SK-N-SH (cell line): ENCODE data around the gene MLF2. TPM values are rescaled to one million over a fixed set of nuclear protein-coding genes. Genes with fewer than 3 reads are reported as not detected.

Experiments used
- CTCF ChIA-PET: fragments of 300-600, 350-600 bp; formaldehyde crosslinking; extraction: SDS; loops from one replicate; lab custom pipeline; 2021; lab: Yijun Ruan, JAX
- POLR2A ChIA-PET: fragments of 350-600 bp; sonication (Branson Sonifier 250); formaldehyde crosslinking; extraction: SDS; loops from one replicate; lab custom pipeline; 2020; ENCODE audit warnings: antibody characterized with exemption, inconsistent platforms; lab: Yijun Ruan, JAX
- DNase-seq: peaks from one replicate; pipeline ENCODE4 v3.0.0; 2012
- H2AFZ ChIP-seq: fragments of 200-600 bp; sonication (generic); 2 replicates; pipeline ENCODE4 v1.8.1; 2016; ENCODE audit warnings: antibody characterized with exemption, mild to moderate bottlenecking, low read depth
- H3F3A ChIP-seq: fragments of 200-600 bp; sonication (generic); replicated peaks from 2 replicates; pipeline ENCODE3; 2016; ENCODE audit warnings: antibody characterized with exemption, mild to moderate bottlenecking; ENCODE audit not compliant: insufficient read depth
- H3K27ac ChIP-seq, 2 experiments: fragments of 200-500 bp in 1 of 2; fragments of 200-600 bp in 1 of 2; sonication (Bioruptor generic) in 1 of 2; sonication (generic), shearing (Covaris generic) in 1 of 2; 2 replicates each; pipeline versions ENCODE4 v1.5.1 to v1.6.1; 2014 to 2016; ENCODE audit warnings: low read depth in 2 of 2, inconsistent platforms in 1 of 2, low read length in 1 of 2, mild to moderate bottlenecking in 1 of 2, mixed read lengths in 1 of 2
- H3K27me3 ChIP-seq: fragments of 200-600 bp; sonication (generic), shearing (Covaris generic); 2 replicates; pipeline ENCODE4 v1.6.1; 2016; ENCODE audit warnings: mixed run types; ENCODE audit not compliant: insufficient read depth
- H3K36me3 ChIP-seq, 2 experiments: fragments of 200-500 bp in 1 of 2; fragments of 200-600 bp in 1 of 2; sonication (Bioruptor generic) in 1 of 2; sonication (generic) in 1 of 2; replicated peaks in 1 of 2; 2 replicates each; pipeline versions ENCODE3 to v1.5.1; 2014 to 2016; ENCODE audit warnings: low read length in 1 of 2, mild to moderate bottlenecking in 1 of 2; ENCODE audit not compliant: insufficient read depth in 2 of 2, control insufficient read depth in 1 of 2
- H3K4me1 ChIP-seq, 2 experiments: fragments of 200-500 bp in 1 of 2; fragments of 200-600 bp in 1 of 2; sonication (Bioruptor generic) in 1 of 2; sonication (generic), shearing (Covaris generic) in 1 of 2; 2 replicates each; pipeline versions ENCODE4 v1.5.1 to v1.6.1; 2014 to 2016; ENCODE audit warnings: low read depth in 1 of 2, low read length in 1 of 2, mixed run types in 1 of 2; ENCODE audit not compliant: insufficient read depth in 2 of 2, control insufficient read depth in 1 of 2
- H3K4me2 ChIP-seq: fragments of 200-600 bp; sonication (generic), shearing (Covaris generic); 2 replicates; pipeline ENCODE4 v1.6.1; 2017; ENCODE audit warnings: mixed run types
- H3K4me3 ChIP-seq, 2 experiments: fragments of 200-500 bp in 1 of 2; fragments of 200-600 bp in 1 of 2; sonication (Bioruptor generic) in 1 of 2; sonication (generic), shearing (Covaris generic) in 1 of 2; 2 replicates each; pipeline versions ENCODE4 v1.5.1 to v1.8.1; 2014 to 2016; ENCODE audit warnings: low read depth in 2 of 2, inconsistent platforms in 1 of 2, low read length in 1 of 2, mild to moderate bottlenecking in 1 of 2, mixed read lengths in 1 of 2, moderate library complexity in 1 of 2
- H3K79me2 ChIP-seq: fragments of 200-600 bp; sonication (generic); 2 replicates; pipeline ENCODE4 v1.8.1; 2017; ENCODE audit warnings: mild to moderate bottlenecking; ENCODE audit not compliant: insufficient read depth
- H3K9ac ChIP-seq: fragments of 200-600 bp; sonication (generic); 2 replicates; pipeline ENCODE4 v1.6.1; 2017; ENCODE audit warnings: mixed run types
- H3K9me2 ChIP-seq: fragments of 200-600 bp; sonication (generic); 2 replicates; pipeline ENCODE4 v1.6.1; 2017; ENCODE audit warnings: mixed run types
- H3K9me3 ChIP-seq: fragments of 200-600 bp; sonication (generic); 2 replicates; pipeline ENCODE4 v1.6.1; 2017; ENCODE audit warnings: mixed run types, mild to moderate bottlenecking, moderate library complexity
- H4K20me1 ChIP-seq: fragments of 200-600 bp; sonication (generic); 2 replicates; pipeline ENCODE4 v1.6.1; 2017; ENCODE audit warnings: mild to moderate bottlenecking, mixed run types; ENCODE audit not compliant: insufficient read depth
- ELF1 ChIP-seq: IDR thresholded peaks from 2 replicates; pipeline ENCODE4 v1.4.0; 2012
- EP300 ChIP-seq, 2 experiments: IDR thresholded peaks; 2 replicates each; pipeline versions ENCODE4 v1.4.0 to v1.6.1; 2012; ENCODE audit warnings: borderline replicate concordance in 1 of 2, low read depth in 1 of 2, low read length in 1 of 2
- FOSL2 ChIP-seq: IDR thresholded peaks from 2 replicates; pipeline ENCODE4 v1.4.0; 2012; ENCODE audit warnings: low read depth, mild to moderate bottlenecking, moderate library complexity, borderline replicate concordance
- FOXM1 ChIP-seq: IDR thresholded peaks from 2 replicates; pipeline ENCODE4 v1.4.0; 2012; ENCODE audit warnings: low read depth, mild to moderate bottlenecking
- GATA2 ChIP-seq: sonication (generic); formaldehyde crosslinking; IDR thresholded peaks from 2 replicates; pipeline ENCODE4 v1.5.0; 2020; ENCODE audit warnings: mild to moderate bottlenecking, missing genetic modification reagents
- JUND ChIP-seq: IDR thresholded peaks from 2 replicates; pipeline ENCODE4 v1.4.0; 2012
- MXI1 ChIP-seq: IDR thresholded peaks from 2 replicates; pipeline ENCODE4 v1.6.1; 2012; ENCODE audit warnings: mild to moderate bottlenecking, low read depth, low read length, improper control_type of control experiment
- NFIC ChIP-seq: IDR thresholded peaks from 2 replicates; pipeline ENCODE4 v1.4.0; 2012; ENCODE audit warnings: borderline replicate concordance
- NRF1 ChIP-seq: IDR thresholded peaks from 2 replicates; pipeline ENCODE4 v1.6.1; 2012; ENCODE audit warnings: low read depth, mild to moderate bottlenecking, low read length
- POLR2AphosphoS5 ChIP-seq: IDR thresholded peaks from 2 replicates; pipeline ENCODE4 v1.6.1; 2012; ENCODE audit warnings: low read depth, low read length
- RAD21 ChIP-seq: IDR thresholded peaks from 2 replicates; pipeline ENCODE4 v1.6.1; 2012; ENCODE audit warnings: mild to moderate bottlenecking, low read length
- RCOR1 ChIP-seq: fragments of 150-350 bp; IDR thresholded peaks from 2 replicates; pipeline ENCODE4 v1.6.1; 2017; ENCODE audit warnings: antibody characterized with exemption, low read length
- RFX5 ChIP-seq: IDR thresholded peaks from 2 replicates; pipeline ENCODE4 v1.6.1; 2012; ENCODE audit warnings: mild to moderate bottlenecking, improper control_type of control experiment, low read length
- RXRA ChIP-seq: IDR thresholded peaks from 2 replicates; pipeline ENCODE4 v1.4.0; 2012; ENCODE audit warnings: low read depth, mild to moderate bottlenecking, borderline replicate concordance
- SIN3A ChIP-seq: IDR thresholded peaks from 2 replicates; pipeline ENCODE4 v1.6.1; 2012; ENCODE audit warnings: low read depth, mild to moderate bottlenecking, low read length, moderate library complexity, borderline replicate concordance
- SMC3 ChIP-seq: IDR thresholded peaks from 2 replicates; pipeline ENCODE4 v1.6.1; 2012; ENCODE audit warnings: low read depth, low read length, improper control_type of control experiment
- TAF1 ChIP-seq: IDR thresholded peaks from 2 replicates; pipeline ENCODE4 v1.6.1; 2012; ENCODE audit warnings: low read depth, mild to moderate bottlenecking, low read length, moderate library complexity, borderline replicate concordance
- YY1 ChIP-seq: IDR thresholded peaks from 2 replicates; pipeline ENCODE4 v1.4.0; 2012; ENCODE audit warnings: low read depth, mild to moderate bottlenecking
- WGBS: methylation state at CpG from one replicate; pipeline ENCODE4 v1.1.6; 2017; ENCODE audit warnings: low lambda C conversion rate; 5-methylcytosine and 5-hydroxymethylcytosine counted together
- polyA plus RNA-seq, 3 experiments: library from polyadenylated mRNA; depleted of rRNA; stranded (reverse); fragments of >200 nt; gene quantifications; 2 replicates each; pipeline ENCODE4 v1.2.3, GENCODE V29; 2012
- TF ChIP-seq, protein P1 (sequence below): fragments of 150-350 bp; IDR thresholded peaks from 2 replicates; pipeline ENCODE4 v1.6.1; 2017; ENCODE audit warnings: antibody characterized with exemption, low read length, low read depth, borderline replicate concordance
- TF ChIP-seq, protein P2 (sequence below): fragments of 150-350 bp; IDR thresholded peaks from 2 replicates; pipeline ENCODE4 v1.6.1; 2016; ENCODE audit warnings: mild to moderate bottlenecking, low read depth, low read length
- TF ChIP-seq, protein P3 (sequence below): fragments of 200-600 bp; sonication (generic); IDR thresholded peaks from 2 replicates; pipeline ENCODE4 v1.6.1; 2017; ENCODE audit warnings: antibody characterized with exemption, mild to moderate bottlenecking, moderate library complexity

The MLF2 gene
- polyA plus RNA-seq, 1 of the 3 experiments (the other 2 are of a cell fraction): 535 TPM

DNA sequence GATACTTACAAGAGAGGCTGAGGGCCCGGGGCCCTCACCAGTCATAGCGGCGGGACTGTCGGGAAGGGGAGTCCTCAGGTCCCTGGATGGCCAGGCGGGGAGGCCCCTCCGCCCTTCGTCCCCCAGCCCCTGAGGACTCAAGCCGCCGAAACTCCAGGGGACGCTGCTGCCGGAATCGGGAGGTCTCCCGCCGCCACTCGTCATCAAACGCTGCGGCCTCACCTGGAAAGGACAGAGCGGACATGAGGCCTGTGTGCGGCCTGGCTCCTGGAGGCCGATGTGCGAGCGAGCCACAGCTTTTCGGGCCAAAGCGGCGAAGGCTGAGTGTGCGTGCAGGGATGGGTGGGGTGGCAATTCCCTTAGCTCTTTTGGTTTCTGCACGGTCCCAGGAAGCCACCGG is 4.2 kb downstream of the MLF2 start:
- H3K36me3 ChIP-seq: peaks cover 43 to 52% of the 10 kb centered on the region in 2 experiments
- CTCF ChIA-PET: interaction anchor here (12.7 kb wide), 1 partner anchor 23 kb away, joined by 343 read pairs; the partner anchor contains the start of genes LAG3 and PTMS

DNA sequence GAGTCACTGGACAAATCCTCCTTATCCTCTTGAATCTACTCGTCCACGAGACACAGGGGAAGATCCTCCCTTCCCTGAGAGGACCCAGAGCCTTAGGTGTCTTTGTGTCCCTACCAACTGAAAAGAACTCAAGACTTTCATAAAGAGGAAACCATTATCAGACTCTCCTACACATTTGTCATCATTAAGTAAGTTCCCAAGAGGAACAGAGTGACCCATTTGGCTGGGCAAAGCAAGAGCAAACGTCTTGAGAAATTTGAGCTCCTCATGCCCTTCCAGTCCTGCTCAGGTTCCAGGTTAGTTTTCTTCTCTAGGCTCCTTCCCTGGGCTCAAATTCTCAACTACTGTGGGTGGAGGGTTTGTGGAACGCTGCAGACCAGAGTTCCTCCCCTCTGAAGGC is 5.7 kb downstream of the MLF2 start:
- 86% methylated on average over 4 of the region's 4 CpGs for WGBS
- Histone ChIP-seq H3K36me3 (peaks cover 43 to 52% of the 10 kb centered on the region in 2 experiments), H2AFZ (no peak overlapping the region), H3K4me1 (peaks cover 8 to 9% of the 10 kb centered on the region in 2 experiments), H3K4me2 (no peak overlapping the region), H3K27me3 (no peaks in the 10 kb centered on the region), H3K79me2 (peaks cover 27% of the 10 kb centered on the region), H4K20me1 (peaks cover 12% of the 10 kb centered on the region), H3K27ac (no peak overlapping the region), H3F3A (peaks cover 16% of the 10 kb centered on the region), H3K9ac (no peak overlapping the region), H3K4me3 (no peak overlapping the region), H3K9me3 (no peaks in the 10 kb centered on the region), H3K9me2 (no peaks in the 10 kb centered on the region)
- CTCF ChIA-PET: interaction anchor here (1.3 to 1.6 kb wide), 2 partner anchors 33 to 78 kb away, joined by 5 to 7 read pairs; no protein-coding TSS in a partner anchor
- DNase-seq: no peak
- POLR2A ChIA-PET: interaction anchor here (1.2 kb wide), 1 partner anchor 31 kb away, joined by 3 read pairs; no protein-coding TSS in a partner anchor
- TF ChIP-seq EP300 (IDR thresholded peaks at IDR 0.05; ENCODE audit: borderline replicate concordance in 1 of 2, low read depth in 1 of 2, low read length in 1 of 2): no peak
- TF ChIP-seq SIN3A: no peak
- TF ChIP-seq RFX5: no peak
- no peak for TF ChIP-seq MXI1
- no peak for TF ChIP-seq FOSL2
- TF ChIP-seq TAF1: no peak
- TF ChIP-seq, protein P1, sequence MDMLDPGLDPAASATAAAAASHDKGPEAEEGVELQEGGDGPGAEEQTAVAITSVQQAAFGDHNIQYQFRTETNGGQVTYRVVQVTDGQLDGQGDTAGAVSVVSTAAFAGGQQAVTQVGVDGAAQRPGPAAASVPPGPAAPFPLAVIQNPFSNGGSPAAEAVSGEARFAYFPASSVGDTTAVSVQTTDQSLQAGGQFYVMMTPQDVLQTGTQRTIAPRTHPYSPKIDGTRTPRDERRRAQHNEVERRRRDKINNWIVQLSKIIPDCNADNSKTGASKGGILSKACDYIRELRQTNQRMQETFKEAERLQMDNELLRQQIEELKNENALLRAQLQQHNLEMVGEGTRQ: no peak
- TF ChIP-seq RCOR1: no peak
- TF ChIP-seq, protein P2, sequence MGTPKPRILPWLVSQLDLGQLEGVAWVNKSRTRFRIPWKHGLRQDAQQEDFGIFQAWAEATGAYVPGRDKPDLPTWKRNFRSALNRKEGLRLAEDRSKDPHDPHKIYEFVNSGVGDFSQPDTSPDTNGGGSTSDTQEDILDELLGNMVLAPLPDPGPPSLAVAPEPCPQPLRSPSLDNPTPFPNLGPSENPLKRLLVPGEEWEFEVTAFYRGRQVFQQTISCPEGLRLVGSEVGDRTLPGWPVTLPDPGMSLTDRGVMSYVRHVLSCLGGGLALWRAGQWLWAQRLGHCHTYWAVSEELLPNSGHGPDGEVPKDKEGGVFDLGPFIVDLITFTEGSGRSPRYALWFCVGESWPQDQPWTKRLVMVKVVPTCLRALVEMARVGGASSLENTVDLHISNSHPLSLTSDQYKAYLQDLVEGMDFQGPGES: no peak
- no peak for TF ChIP-seq POLR2AphosphoS5
- no peak for TF ChIP-seq JUND
- TF ChIP-seq FOXM1: no peak
- no peak for TF ChIP-seq YY1
- no peak for TF ChIP-seq NFIC

More for the DNA sequence above, 4.2 kb downstream of the MLF2 start:
- POLR2A ChIA-PET: no interaction called here
- H3K9me3 ChIP-seq: no peaks in the 10 kb centered on the region
- H3F3A ChIP-seq: peaks cover 16% of the 10 kb centered on the region
- DNase-seq: no peak
- H4K20me1 ChIP-seq: peaks cover 12% of the 10 kb centered on the region
- H3K4me1 ChIP-seq: peaks cover 9 to 10% of the 10 kb centered on the region in 2 experiments
- 97% methylated on average over 16 of the region's 28 CpGs for WGBS
- no peak overlapping the region for H2AFZ ChIP-seq
- H3K9me2 ChIP-seq: no peaks in the 10 kb centered on the region
- TF ChIP-seq SMC3: no peak
- no peak for TF ChIP-seq GATA2
- no peak for TF ChIP-seq FOSL2
- no peak for TF ChIP-seq NFIC
- TF ChIP-seq RAD21: no peak
- TF ChIP-seq EP300 (IDR thresholded peaks at IDR 0.05; ENCODE audit: borderline replicate concordance in 1 of 2, low read depth in 1 of 2, low read length in 1 of 2): no peak
- no peak for TF ChIP-seq NRF1
- no peak for TF ChIP-seq FOXM1
- no peak for TF ChIP-seq YY1
- TF ChIP-seq ELF1: no peak
- TF ChIP-seq, protein P3, sequence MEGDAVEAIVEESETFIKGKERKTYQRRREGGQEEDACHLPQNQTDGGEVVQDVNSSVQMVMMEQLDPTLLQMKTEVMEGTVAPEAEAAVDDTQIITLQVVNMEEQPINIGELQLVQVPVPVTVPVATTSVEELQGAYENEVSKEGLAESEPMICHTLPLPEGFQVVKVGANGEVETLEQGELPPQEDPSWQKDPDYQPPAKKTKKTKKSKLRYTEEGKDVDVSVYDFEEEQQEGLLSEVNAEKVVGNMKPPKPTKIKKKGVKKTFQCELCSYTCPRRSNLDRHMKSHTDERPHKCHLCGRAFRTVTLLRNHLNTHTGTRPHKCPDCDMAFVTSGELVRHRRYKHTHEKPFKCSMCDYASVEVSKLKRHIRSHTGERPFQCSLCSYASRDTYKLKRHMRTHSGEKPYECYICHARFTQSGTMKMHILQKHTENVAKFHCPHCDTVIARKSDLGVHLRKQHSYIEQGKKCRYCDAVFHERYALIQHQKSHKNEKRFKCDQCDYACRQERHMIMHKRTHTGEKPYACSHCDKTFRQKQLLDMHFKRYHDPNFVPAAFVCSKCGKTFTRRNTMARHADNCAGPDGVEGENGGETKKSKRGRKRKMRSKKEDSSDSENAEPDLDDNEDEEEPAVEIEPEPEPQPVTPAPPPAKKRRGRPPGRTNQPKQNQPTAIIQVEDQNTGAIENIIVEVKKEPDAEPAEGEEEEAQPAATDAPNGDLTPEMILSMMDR: no peak
- no peak for TF ChIP-seq RXRA
- H3K79me2 ChIP-seq: peaks cover 34% of the 10 kb centered on the region
- H3K4me2 ChIP-seq: no peak overlapping the region
- H3K27ac ChIP-seq: no peak overlapping the region
- no peaks in the 10 kb centered on the region for H3K27me3 ChIP-seq
- no peak overlapping the region for H3K9ac ChIP-seq
- H3K4me3 ChIP-seq: no peak overlapping the region
